ENCODE data around the gene LIME1. TPM values are rescaled to one million over a fixed set of nuclear protein-coding genes. Genes with fewer than 3 reads are reported as not detected.

LIME1 gene
- total RNA-seq, result 100 to 1,000 TPM; 181 to 186 TPM

- ChIA-PET POLR2A (interaction anchor here (0.7 to 7.3 kb wide), 26 partner anchors 7 to 341 kb away, joined by 3 to 120 read pairs (median 5); partner anchors contain the start of genes ARFRP1, GMEB2, PPDPF and PRPF6), CTCF (interaction anchor here (0.7 to 3.1 kb wide), 10 partner anchors 11 to 240 kb away, joined by 3 to 35 read pairs (median 4); partner anchors contain the start of genes ARFRP1, PTK6, RTEL1 and ZGPAT)
- peaks cover 29% of the 10 kb centered on the region for H3K36me3 Mint-ChIP-seq (ENCODE audit: low read depth)
- H3K4me3 Mint-ChIP-seq, result peak within 1 kb of the TSS; percentile 86
- peaks cover 27% of the 10 kb centered on the region for H3K4me1 Mint-ChIP-seq
- DNase-seq, result peak; percentile 87
- H3K27ac Mint-ChIP-seq, result peak within 1 kb of the TSS; percentile 95
- H3K9me3 Mint-ChIP-seq, result no peaks in the 10 kb centered on the region
- H3K27me3 Mint-ChIP-seq, result no peaks in the 10 kb centered on the region
Observed at GRCh38 chr20:63735859-63736718, at the start of gene LIME1. Gene LIME1 (plus strand): TSS chr20:63736664. CDS start chr20:63737550, 886 bp downstream.

- POLR2A ChIA-PET, result interaction anchor here (0.8 to 1.2 kb wide), 2 partner anchors 26 to 60 kb away, joined by 3 read pairs; partner anchors contain the start of gene GMEB2
- peaks cover 11% of the 10 kb centered on the region for H3K4me1 Mint-ChIP-seq
- no peaks in the 10 kb centered on the region for H3K27me3 Mint-ChIP-seq
- no peaks in the 10 kb centered on the region for H3K9me3 Mint-ChIP-seq
- no peak overlapping the region for H3K27ac Mint-ChIP-seq
- H3K36me3 Mint-ChIP-seq (ENCODE audit: low read depth), result peaks cover 5% of the 10 kb centered on the region
- CTCF ChIA-PET, result no interaction called here
- DNase-seq, result no peak
- no peak overlapping the region for H3K4me3 Mint-ChIP-seq
Observed at GRCh38 chr20:63687419-63688178, 48.9 kb upstream of the LIME1 start.

- Mint-ChIP-seq H3K9me3 (no peaks in the 10 kb centered on the region), H3K36me3 (ENCODE audit: low read depth) (peaks cover 5% of the 10 kb centered on the region), H3K4me3 (no peak overlapping the region), H3K27me3 (no peaks in the 10 kb centered on the region), H3K27ac (no peak overlapping the region), H3K4me1 (peaks cover 10% of the 10 kb centered on the region)
- CTCF ChIA-PET, result no interaction called here
- POLR2A ChIA-PET, result no interaction called here
- DNase-seq, result no peak
Observed at GRCh38 chr20:63688228-63689045, 48.0 kb upstream of the LIME1 start.

- Mint-ChIP-seq H3K36me3 (ENCODE audit: low read depth) (peaks cover 11% of the 10 kb centered on the region), H3K4me3 (no peak overlapping the region), H3K27ac (no peak overlapping the region), H3K27me3 (no peaks in the 10 kb centered on the region), H3K4me1 (peaks cover 6% of the 10 kb centered on the region), H3K9me3 (no peaks in the 10 kb centered on the region)
- ChIA-PET POLR2A (no interaction called here), CTCF (interaction anchor here (0.6 kb wide), 1 partner anchor 12 kb away, joined by 3 read pairs; no protein-coding TSS in a partner anchor)
- no peak for DNase-seq
Observed at GRCh38 chr20:63689046-63690002, 47.1 kb upstream of the LIME1 start.

- Mint-ChIP-seq H3K27ac (no peak overlapping the region), H3K36me3 (ENCODE audit: low read depth) (peaks cover 11% of the 10 kb centered on the region), H3K4me3 (no peak overlapping the region), H3K27me3 (no peaks in the 10 kb centered on the region), H3K9me3 (no peaks in the 10 kb centered on the region), H3K4me1 (peaks cover 6% of the 10 kb centered on the region)
- CTCF ChIA-PET, result interaction anchor here (0.6 kb wide), 1 partner anchor 13 kb away, joined by 3 read pairs; no protein-coding TSS in a partner anchor
- no peak for DNase-seq
- POLR2A ChIA-PET, result no interaction called here
Observed at GRCh38 chr20:63690003-63690897, 46.2 kb upstream of the LIME1 start.

GRCh38 chr20:63690898-63691710 lies 45.4 kb upstream of the LIME1 start:
- H3K27ac Mint-ChIP-seq, result no peak overlapping the region
- no peak overlapping the region for H3K4me3 Mint-ChIP-seq
- no peak for DNase-seq
- peaks cover 6% of the 10 kb centered on the region for H3K4me1 Mint-ChIP-seq
- POLR2A ChIA-PET, result no interaction called here
- peaks cover 11% of the 10 kb centered on the region for H3K36me3 Mint-ChIP-seq (ENCODE audit: low read depth)
- H3K27me3 Mint-ChIP-seq, result no peaks in the 10 kb centered on the region
- no peaks in the 10 kb centered on the region for H3K9me3 Mint-ChIP-seq
- CTCF ChIA-PET, result no interaction called here

GRCh38 chr20:63691711-63692435 lies 44.6 kb upstream of the LIME1 start:
- H3K27me3 Mint-ChIP-seq, result no peaks in the 10 kb centered on the region
- H3K4me3 Mint-ChIP-seq, result no peak overlapping the region
- no peak for DNase-seq
- POLR2A ChIA-PET, result no interaction called here
- peaks cover 11% of the 10 kb centered on the region for H3K36me3 Mint-ChIP-seq (ENCODE audit: low read depth)
- H3K27ac Mint-ChIP-seq, result no peak overlapping the region
- peaks cover 3% of the 10 kb centered on the region for H3K4me1 Mint-ChIP-seq
- no peaks in the 10 kb centered on the region for H3K9me3 Mint-ChIP-seq
- CTCF ChIA-PET, result no interaction called here

- H3K27me3 Mint-ChIP-seq, result no peaks in the 10 kb centered on the region
- H3K4me1 Mint-ChIP-seq, result peaks cover 4% of the 10 kb centered on the region
- no peak for DNase-seq
- ChIA-PET POLR2A (no interaction called here), CTCF (no interaction called here)
- peaks cover 11% of the 10 kb centered on the region for H3K36me3 Mint-ChIP-seq (ENCODE audit: low read depth)
- H3K9me3 Mint-ChIP-seq, result no peaks in the 10 kb centered on the region
- peak overlapping the region; percentile 42 for H3K27ac Mint-ChIP-seq
- no peak overlapping the region for H3K4me3 Mint-ChIP-seq
Observed at GRCh38 chr20:63692436-63693082, 43.9 kb upstream of the LIME1 start.

- H3K27me3 Mint-ChIP-seq, result no peaks in the 10 kb centered on the region
- no peak for DNase-seq
- H3K9me3 Mint-ChIP-seq, result no peaks in the 10 kb centered on the region
- H3K4me1 Mint-ChIP-seq, result peaks cover 4% of the 10 kb centered on the region
- ChIA-PET CTCF (no interaction called here), POLR2A (no interaction called here)
- H3K36me3 Mint-ChIP-seq (ENCODE audit: low read depth), result peaks cover 11% of the 10 kb centered on the region
- no peak overlapping the region for H3K27ac Mint-ChIP-seq
- no peak overlapping the region for H3K4me3 Mint-ChIP-seq
Observed at GRCh38 chr20:63693083-63693732, 43.3 kb upstream of the LIME1 start.
